Lower leg skin (tissue), 3 donors: ENCODE measurements around the gene NEK2.

Experiments
- CTCF ChIP-seq, 3 donors: fragments of 450-650 bp; IDR thresholded peaks; one replicate each; pipeline ENCODE4 v1.5.1; 2016; ENCODE audit warnings: antibody characterized with exemption in 3 of 3, mild to moderate bottlenecking in 3 of 3, moderate library complexity in 2 of 3
- POLR2A ChIP-seq, 2 donors: fragments of 450-650 bp; IDR thresholded peaks; one replicate each; pipeline ENCODE4 v1.6.1; 2016 to 2017; ENCODE audit warnings: antibody characterized with exemption in 2 of 2, mild to moderate bottlenecking in 1 of 2, moderate library complexity in 1 of 2

DNA sequence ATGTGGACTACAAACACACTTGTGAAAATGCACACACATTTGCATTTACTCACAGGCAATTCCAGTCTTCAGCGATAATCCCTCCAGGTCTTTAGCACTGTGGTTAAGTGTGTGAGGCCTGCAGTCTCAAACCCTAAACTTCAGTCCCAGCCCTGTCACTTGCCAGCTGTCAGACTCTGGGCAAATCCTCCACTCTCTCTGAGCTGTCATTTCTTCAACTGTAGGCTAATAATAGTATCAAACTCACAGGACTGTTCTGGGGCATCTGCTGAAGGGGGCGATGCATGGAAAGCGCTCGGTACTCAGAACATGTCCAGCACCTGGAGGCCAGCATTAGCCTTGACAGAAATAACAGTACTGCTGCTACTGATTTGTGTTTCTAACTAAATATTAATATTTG lies 48.2 kb downstream of the NEK2 start:
- no peak for TF ChIP-seq POLR2A (IDR thresholded peaks at IDR 0.05)
- TF ChIP-seq CTCF (IDR thresholded peaks at IDR 0.05) = no peak
